ENCODE measurements around the gene HIF3A.

DNA sequence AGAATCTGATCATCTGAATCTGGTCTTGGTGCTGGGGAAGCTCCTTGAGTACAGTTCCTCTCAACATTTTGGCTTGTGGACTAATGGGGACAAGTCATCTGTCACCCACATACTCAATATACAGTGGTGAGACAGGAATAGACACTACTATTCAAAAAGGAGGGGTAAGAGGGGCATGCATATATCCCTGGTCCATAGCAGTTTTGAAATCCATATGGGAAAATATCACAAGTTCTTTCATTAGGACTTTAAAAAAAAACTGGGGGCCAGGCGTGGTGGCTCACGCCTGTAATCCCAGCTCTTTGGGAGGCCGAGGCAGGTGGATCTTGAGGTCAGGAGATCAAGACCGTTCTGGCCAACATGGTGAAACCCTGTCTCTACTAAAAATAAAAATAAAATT, 29.8 kb downstream of the HIF3A start:
- TF ChIP-seq POLR2AphosphoS2 (IDR thresholded peaks at IDR 0.05; ENCODE audit: low read length) (no peak), ZNF785 (CRISPR knock-in tag; IDR thresholded peaks at IDR 0.05) (no peak), EZH2 (IDR thresholded peaks at IDR 0.05; ENCODE audit: borderline replicate concordance, low read depth, low read length) (no peak), NCOR1 (IDR thresholded peaks at IDR 0.05) (no peak), MEF2A (IDR thresholded peaks at IDR 0.05; ENCODE audit: control insufficient read depth, low read depth, low read length) (no peak)
- TF ChIP-seq, protein P1, sequence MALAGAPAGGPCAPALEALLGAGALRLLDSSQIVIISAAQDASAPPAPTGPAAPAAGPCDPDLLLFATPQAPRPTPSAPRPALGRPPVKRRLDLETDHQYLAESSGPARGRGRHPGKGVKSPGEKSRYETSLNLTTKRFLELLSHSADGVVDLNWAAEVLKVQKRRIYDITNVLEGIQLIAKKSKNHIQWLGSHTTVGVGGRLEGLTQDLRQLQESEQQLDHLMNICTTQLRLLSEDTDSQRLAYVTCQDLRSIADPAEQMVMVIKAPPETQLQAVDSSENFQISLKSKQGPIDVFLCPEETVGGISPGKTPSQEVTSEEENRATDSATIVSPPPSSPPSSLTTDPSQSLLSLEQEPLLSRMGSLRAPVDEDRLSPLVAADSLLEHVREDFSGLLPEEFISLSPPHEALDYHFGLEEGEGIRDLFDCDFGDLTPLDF (CRISPR knock-in tag; IDR thresholded peaks at IDR 0.05): no peak
- TF ChIP-seq, protein P2, sequence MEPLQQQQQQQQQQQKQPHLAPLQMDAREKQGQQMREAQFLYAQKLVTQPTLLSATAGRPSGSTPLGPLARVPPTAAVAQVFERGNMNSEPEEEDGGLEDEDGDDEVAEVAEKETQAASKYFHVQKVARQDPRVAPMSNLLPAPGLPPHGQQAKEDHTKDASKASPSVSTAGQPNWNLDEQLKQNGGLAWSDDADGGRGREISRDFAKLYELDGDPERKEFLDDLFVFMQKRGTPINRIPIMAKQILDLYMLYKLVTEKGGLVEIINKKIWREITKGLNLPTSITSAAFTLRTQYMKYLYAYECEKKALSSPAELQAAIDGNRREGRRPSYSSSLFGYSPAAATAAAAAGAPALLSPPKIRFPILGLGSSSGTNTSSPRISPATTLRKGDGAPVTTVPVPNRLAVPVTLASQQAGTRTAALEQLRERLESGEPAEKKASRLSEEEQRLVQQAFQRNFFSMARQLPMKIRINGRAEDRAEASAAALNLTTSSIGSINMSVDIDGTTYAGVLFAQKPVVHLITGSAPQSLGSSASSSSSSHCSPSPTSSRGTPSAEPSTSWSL (CRISPR knock-in tag; IDR thresholded peaks at IDR 0.05; ENCODE audit: borderline replicate concordance): no peak
